Measurements from ENCODE around the gene A4GNT. TPM values are rescaled to one million over a fixed set of nuclear protein-coding genes. Genes with fewer than 3 reads are reported as not detected.

The A4GNT gene
- total RNA-seq, 1 donor from 2014 or later = not detected

- DNase-seq (ENCODE audit: missing footprints) (no peak), ATAC-seq (no peak)
- intact Hi-C loops (cut with DNase I) = no loop called here
Measured at GRCh38 chr3:138084196-138084595, 48.0 kb downstream of the A4GNT start.

GRCh38 chr3:138082992-138083386, 49.2 kb downstream of the A4GNT start:
- ATAC-seq = no peak
- intact Hi-C loops (cut with DNase I) = no loop called here
- no peak for DNase-seq (ENCODE audit: missing footprints)

DNA sequence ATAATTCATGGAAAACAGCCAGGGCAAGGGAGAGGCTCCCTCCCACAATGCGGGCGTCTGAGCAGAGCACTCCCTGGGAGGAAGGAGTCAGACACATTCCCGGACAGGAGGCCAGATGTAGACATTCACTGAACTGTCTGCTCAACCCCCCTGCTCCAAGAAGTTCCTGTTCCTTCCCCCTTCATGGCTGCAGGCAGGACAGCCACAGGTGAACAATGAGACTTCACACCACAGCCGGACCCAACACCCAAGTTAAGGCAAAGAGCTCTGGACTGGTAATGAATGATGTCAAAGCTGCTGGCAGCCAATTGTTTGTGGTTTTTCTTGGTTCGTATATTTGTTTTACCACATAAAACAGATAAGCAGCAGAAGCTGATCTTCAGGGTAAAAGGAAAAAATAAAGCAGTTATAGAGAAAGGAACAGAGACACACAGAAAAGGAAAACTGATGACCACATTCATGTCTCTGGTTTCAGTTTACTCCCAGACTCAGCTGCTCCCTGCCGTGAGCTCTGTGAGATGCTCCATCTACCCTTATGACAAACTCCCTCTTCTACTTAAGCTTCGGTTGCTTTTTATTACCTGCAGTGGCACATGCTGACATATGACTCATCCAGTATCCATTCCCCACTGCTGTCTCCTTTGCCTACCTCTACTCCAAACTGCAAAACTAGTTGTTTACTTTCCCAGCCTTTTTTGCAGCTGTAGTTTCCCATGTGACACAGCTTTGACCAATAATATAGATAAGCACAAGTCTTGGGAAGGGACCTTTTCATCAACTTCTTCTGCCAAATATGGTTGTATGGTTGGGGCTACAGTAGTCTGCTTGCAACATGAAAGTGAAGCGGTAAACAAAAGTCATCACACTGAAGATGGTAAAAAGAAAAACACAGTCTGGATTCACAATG, 49.9 kb downstream of the A4GNT start:
- intact Hi-C loops (cut with DNase I) = no loop called here
- DNase-seq (ENCODE audit: missing footprints) (no peak), ATAC-seq (peak; percentile 67)

DNA sequence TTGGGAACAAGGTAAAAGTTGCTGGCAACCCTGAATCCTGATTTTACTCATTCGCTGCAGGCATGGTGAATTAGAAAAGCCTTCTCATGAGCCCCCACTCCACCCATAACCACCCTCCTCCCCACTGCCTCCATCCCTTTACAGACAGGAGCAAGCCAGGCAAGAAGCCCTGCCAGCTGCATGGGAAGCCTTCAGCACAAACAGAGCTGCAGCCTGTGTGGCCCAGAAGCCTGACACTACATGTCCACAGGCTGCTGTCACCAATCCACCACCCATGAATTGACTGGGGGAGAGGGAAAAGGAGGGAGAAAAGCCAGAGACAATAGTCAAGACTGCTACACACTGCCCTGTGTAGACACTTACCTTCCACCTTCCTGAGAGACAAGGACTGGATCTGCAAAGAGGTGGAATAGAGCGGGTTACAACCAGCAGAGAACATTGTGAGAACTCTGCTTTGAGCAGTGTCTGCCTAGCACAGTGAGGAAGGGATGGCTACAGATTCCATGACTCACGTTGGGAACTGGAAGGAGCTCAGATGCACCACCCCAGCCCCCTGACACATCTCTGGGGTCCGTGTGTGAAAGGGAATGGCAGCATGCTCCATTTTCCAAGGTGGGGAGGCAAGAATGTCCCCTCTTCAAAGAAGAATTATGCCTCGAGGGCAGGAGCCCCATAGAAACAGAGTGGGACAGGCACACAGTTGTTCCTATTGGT, 50.7 kb downstream of the A4GNT start:
- peak; percentile 18 for ATAC-seq
- DNase-seq (ENCODE audit: missing footprints) = no peak
- intact Hi-C loops (cut with DNase I) = no loop called here

- intact Hi-C loops (cut with DNase I) = loop anchor here (10.0 kb wide), 1 partner anchor 335 kb away; no protein-coding TSS in a partner anchor
- no peak for ATAC-seq
- no peak for DNase-seq (ENCODE audit: missing footprints)
Measured at GRCh38 chr3:138079901-138080300, 52.3 kb downstream of the A4GNT start.

DNA sequence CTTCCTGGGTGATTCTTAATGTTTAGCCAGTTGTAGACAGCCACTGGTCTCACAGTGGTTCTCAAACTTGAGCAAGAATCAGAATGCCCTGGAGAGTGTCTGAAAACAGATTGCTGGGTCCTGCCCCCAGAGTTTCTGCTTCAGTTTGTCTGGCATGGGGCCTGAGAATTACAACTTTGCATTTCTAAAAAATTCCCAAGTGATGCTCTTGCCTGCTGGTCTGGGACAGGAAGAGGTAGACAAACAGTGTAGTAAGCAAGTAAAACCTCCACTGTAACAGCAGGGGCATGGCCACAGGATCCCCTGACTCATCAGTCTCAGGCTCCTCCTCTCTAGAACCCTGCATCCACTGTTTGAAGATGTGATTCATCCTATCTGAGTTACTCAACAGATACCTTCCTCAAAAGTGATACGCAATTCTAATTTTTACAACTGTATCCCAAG, 53.3 kb downstream of the A4GNT start:
- intact Hi-C loops (cut with DNase I) = loop anchor here (10.0 kb wide), 1 partner anchor 336 kb away; no protein-coding TSS in a partner anchor
- no peak for ATAC-seq
- DNase-seq (ENCODE audit: missing footprints) = no peak

DNA sequence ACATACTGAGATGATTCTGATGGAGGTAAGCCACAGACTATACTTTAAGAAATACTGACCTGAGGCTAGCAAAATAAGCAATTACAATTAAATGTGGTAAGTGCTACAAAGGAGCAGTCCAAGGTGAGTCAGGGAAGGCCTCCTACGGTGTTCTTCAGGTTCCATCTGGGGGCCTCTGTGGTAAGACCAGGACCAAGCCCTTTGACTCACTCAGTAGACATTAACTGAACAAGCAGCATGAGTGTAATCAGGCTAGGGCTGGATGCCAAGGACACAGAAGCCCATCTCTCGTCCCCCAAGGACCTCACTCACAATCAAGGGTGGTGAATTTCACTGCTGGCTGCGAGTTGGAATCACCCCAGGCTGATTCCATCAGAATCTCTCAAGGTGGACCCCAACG, 54.1 kb downstream of the A4GNT start:
- ATAC-seq (no peak), DNase-seq (ENCODE audit: missing footprints) (no peak)
- intact Hi-C loops (cut with DNase I) = loop anchor here (10.0 kb wide), 1 partner anchor 337 kb away; no protein-coding TSS in a partner anchor

Other genes with a start within 250 kb of the A4GNT start
- gene CLDN18, start 122.2 kb downstream of the A4GNT start, total RNA-seq = not detected
- gene DZIP1L, start 16.8 kb downstream of the A4GNT start, total RNA-seq = 3.8 TPM
- gene DBR1, start 42.5 kb upstream of the A4GNT start, total RNA-seq = 7.1 TPM
- 25.4 TPM for gene ARMC8, start 54.9 kb upstream of the A4GNT start, total RNA-seq
- gene NME9, start 197.5 kb upstream of the A4GNT start, total RNA-seq = not detected
- 396 TPM for gene MRAS, start 216.2 kb upstream of the A4GNT start, total RNA-seq

All from Right ventricle myocardium inferior (tissue), 1 donor.